ENCODE measurements around the gene IL10RB. TPM values are rescaled to one million over a fixed set of nuclear protein-coding genes. Genes with fewer than 3 reads are reported as not detected.
"Not testable (repeated sequence)": the region's sequence is repeated elsewhere in the genome, so short reads cannot be mapped to it uniquely, and the experiment has no call there.

The IL10RB gene
- total RNA-seq, 2 donors from 2014 or later = 17.0 to 18.9 TPM

DNA sequence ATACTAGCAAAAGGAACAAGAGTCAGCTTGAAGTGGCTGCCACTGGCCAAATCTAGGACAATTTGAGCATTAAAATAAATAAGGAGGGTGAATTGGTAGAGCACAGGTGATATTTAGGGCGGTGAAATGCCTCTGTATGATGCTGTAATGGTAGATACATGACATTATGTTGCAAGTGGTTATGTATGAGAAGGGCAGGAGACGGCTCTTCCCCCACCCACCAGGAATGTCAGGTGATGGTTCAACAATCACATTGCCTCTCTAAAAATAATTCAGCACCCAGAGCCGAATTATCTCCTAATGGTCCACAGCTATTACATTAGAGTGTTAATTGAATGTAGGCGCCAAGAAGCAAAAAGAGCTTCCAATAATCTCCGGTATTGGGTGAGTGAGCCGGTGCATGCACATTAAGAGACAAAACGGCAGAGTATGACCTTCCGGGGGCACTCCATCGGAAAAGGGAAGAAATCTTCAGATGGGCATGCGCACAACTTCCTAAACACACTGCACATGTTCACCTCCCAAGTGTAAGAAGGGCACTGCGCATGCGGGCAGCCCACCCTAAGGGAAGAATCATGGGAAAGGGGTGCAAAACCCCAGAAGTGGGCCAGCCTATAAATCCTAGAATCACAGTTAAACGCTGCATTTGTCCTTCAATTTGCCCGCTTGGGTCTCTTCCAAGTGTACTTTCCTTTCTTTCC, 51.8 kb downstream of the IL10RB start:
- H3K4me1 Mint-ChIP-seq = no peaks in the 10 kb centered on the region
- H3K36me3 Mint-ChIP-seq (ENCODE audit: low read depth) = no peaks in the 10 kb centered on the region
- H3K27me3 Mint-ChIP-seq = no peaks in the 10 kb centered on the region
- H3K9me3 ChIP-seq (ENCODE audit: control insufficient read depth, low read length, poor library complexity, severe bottlenecking) = no peaks in the 10 kb centered on the region
- no peak overlapping the region for H3K27ac Mint-ChIP-seq
- DNase-seq = no peak
- no peak for ATAC-seq
- no peak overlapping the region for H3K4me3 Mint-ChIP-seq

DNA sequence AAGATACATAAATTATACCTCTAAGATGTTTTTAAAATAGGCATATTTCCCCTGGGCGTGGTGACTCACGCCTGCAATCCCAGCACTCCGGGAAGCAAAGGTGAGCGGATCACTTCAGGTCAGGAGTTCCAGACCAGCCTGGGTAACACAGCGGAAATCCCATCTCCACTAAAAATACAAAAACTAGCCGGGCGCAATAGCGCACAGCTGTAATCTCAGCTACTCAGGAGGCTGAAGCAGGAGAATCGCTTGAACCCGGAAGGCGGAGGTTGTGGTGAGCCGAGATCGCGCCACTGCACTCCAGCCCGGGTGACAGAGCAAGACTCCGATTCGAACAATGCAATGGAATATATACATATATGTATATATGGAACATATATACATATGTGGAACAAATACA, 54.8 kb downstream of the IL10RB start:
- H3K27ac Mint-ChIP-seq = peak overlapping the region; percentile 14
- ATAC-seq; H3K4me3 Mint-ChIP-seq; H3K4me1 Mint-ChIP-seq; DNase-seq; H3K36me3 Mint-ChIP-seq (ENCODE audit: low read depth); H3K27me3 Mint-ChIP-seq; H3K9me3 ChIP-seq (ENCODE audit: control insufficient read depth, low read length, poor library complexity, severe bottlenecking): not testable (repeated sequence)

DNA sequence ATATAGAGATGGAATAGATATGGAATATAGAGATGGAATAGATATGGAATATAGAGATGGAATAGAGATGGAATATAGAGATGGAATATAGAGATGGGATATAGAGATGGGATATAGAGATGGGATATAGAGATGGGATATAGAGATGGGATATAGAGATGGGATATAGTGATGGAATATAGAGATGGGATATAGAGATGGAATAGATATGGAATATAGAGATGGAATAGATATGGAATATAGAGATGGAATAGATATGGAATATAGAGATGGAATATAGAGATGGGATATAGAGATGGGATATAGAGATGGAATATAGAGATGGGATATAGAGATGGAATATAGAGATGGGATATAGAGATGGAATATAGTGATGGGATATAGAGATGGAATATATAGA, 57.4 kb downstream of the IL10RB start:
- not testable (repeated sequence) for H3K27ac Mint-ChIP-seq; H3K4me3 Mint-ChIP-seq; DNase-seq; H3K36me3 Mint-ChIP-seq (ENCODE audit: low read depth); H3K9me3 ChIP-seq (ENCODE audit: control insufficient read depth, low read length, poor library complexity, severe bottlenecking); ATAC-seq; H3K27me3 Mint-ChIP-seq
- H3K4me1 Mint-ChIP-seq = peaks cover 11% of the 10 kb centered on the region

DNA sequence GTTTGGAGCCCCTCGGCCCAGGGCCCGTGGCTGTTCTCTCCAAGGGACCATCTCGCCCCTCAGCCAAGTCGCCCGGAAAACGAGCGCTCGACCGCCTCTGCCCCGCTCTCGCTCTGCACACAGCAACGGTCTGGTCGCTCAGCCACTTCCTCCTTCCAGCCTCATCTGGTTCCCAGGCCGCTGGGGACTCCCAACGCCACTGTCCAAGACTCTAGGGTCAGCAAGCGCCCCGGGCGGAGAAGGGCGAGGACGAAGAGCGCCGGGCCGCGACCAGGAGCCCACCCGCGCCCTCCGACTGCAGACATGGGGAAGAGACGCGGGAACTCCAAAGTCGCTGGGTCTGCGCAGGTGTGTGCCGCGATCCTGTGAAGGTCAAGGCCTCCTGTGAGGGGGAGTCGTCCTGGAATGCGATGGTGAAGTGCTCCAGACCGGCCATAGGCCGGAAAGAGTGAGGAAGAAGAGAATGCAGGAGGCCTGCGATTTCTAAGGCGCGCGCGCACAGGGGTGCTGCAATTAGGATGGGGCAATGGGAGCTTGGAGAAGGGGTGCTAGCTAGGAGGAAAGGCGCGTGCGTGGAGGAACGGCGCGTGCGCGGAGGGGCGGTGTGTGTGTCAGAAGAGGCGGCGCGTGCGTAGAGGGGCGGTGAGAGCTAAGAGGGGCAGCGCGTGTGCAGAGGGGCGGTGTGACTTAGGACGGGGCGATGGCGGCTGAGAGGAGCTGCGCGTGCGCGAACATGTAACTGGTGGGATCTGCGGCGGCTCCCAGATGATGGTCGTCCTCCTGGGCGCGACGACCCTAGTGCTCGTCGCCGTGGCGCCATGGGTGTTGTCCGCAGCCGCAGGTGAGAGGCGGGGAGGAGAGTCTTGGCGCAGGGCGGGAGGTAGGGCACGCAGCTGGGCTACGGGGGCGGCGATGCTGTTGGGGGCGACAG, 58.4 kb downstream of the IL10RB start, which contains the start of gene IFNAR1:
Gene IFNAR1, plus strand, starts transcription at position 680 of the 931 bp plus-strand sequence. Its CDS starts 86 bp downstream, at position 766.
- Mint-ChIP-seq H3K36me3 (ENCODE audit: low read depth) (no peaks in the 10 kb centered on the region), H3K27ac (no peak within 1 kb of the TSS), H3K4me3 (no peak within 1 kb of the TSS), H3K4me1 (peaks cover 12% of the 10 kb centered on the region), H3K27me3 (no peaks in the 10 kb centered on the region)
- no peaks in the 10 kb centered on the region for H3K9me3 ChIP-seq (ENCODE audit: control insufficient read depth, low read length, poor library complexity, severe bottlenecking)
- peak; percentile 96 to 99 (median 98) for DNase-seq
- ATAC-seq = peak; percentile 86

DNA sequence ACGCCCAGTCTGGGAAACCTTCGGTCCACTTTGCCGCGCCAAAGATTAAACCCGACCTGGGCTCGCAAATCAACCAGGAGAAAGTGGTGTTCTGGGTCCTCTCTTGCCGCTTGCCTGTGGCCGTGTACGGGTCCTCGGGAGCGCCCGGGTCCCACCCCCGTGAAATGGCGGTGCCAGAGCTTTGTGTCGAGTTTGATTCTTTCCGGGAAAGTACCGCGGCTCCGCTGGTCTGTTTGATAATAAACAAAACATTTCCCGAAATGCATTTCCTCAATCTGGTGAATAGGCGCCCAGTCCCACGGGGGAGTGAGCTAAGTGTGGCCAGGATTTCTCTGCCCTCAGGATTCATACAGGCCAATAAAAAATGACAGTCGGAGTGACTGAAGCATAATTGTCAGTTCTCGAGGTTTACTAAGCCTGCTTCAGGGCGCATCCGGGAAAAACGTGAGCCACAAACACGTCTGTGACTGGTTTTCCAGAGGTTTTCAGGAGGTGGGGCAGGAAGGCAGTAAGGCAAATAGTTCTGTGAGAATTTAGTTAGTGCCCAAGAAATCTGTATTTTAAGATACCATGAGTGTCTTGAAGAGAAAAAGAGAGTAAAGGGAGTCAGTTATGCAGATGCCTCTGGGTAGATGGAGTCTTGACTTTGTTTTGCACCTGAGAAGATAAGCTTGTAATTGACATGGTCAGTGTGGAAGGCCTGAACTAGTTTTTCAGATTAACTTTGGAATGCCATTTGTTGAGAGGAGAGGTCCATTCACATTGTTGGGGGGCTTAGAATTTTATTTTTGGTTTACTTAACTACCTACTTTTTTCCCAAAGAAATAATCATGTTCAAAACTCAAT, 59.3 kb downstream of the IL10RB start:
- Mint-ChIP-seq H3K4me1 (peaks cover 20% of the 10 kb centered on the region), H3K36me3 (ENCODE audit: low read depth) (no peaks in the 10 kb centered on the region), H3K27me3 (no peaks in the 10 kb centered on the region), H3K27ac (no peak overlapping the region), H3K4me3 (no peak overlapping the region)
- ATAC-seq = peak; percentile 76
- DNase-seq = peak; percentile 61 to 76 (median 62)
- H3K9me3 ChIP-seq (ENCODE audit: control insufficient read depth, low read length, poor library complexity, severe bottlenecking) = no peaks in the 10 kb centered on the region

DNA sequence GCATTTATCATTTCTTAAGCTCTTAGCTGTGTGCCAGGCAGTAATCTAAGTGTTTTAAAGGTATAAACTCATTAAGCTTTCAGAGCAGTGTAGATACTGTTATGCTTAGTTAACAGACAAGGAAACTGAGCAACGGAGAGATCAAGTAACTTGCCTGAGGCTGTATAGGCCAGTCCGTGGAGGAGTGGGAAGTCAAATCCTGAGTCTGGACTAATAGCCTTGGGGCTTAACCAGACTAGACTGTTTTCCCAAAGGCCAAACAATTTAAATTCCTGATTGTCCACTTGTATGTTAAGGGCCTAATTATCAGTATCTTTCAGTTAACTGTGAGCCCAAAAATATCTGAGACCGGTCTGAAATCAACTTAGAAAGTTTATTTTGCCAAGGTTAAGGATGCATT, 61.2 kb downstream of the IL10RB start:
- H3K4me1 Mint-ChIP-seq = peaks cover 32% of the 10 kb centered on the region
- H3K9me3 ChIP-seq (ENCODE audit: control insufficient read depth, low read length, poor library complexity, severe bottlenecking) = no peaks in the 10 kb centered on the region
- ATAC-seq (no peak), DNase-seq (no peak)
- H3K27me3 Mint-ChIP-seq = no peaks in the 10 kb centered on the region
- peaks cover 2% of the 10 kb centered on the region for H3K36me3 Mint-ChIP-seq (ENCODE audit: low read depth)
- H3K4me3 Mint-ChIP-seq = peak overlapping the region; percentile 60
- H3K27ac Mint-ChIP-seq = no peak overlapping the region

DNA sequence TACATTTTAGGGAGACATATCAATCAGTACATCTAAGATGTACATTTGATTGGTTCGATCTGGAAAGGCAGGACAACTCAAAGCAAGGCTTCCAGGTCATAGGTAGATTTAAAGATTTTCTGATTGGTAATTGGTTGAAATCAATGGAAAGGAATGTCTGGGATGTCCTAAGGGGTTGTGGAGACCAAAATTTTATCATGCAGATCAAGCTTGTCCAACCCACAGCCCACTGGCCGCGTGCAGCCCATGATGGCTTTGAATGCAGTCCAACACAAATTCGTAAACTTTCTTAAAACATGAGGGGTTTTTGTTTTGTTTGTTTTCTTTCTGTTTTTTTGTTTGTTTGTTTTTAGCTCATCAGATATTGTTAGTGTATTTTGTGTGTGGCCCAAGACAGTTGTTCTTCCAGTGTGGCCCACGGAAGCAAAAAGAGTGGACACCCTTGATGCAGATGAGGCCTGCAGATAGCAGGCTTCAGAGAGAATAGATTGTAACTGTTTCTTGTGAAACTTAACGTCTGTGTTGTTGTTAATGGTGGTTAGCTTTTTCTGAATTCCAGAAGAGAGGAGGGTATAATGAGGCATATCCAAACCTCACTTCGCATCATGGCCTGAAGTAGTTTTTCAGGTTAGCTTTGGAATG, 61.7 kb downstream of the IL10RB start:
- ATAC-seq (no peak), DNase-seq (no peak)
- peaks cover 3% of the 10 kb centered on the region for H3K36me3 Mint-ChIP-seq (ENCODE audit: low read depth)
- H3K4me1 Mint-ChIP-seq = peaks cover 33% of the 10 kb centered on the region
- peak overlapping the region; percentile 77 for H3K27ac Mint-ChIP-seq
- no peaks in the 10 kb centered on the region for H3K9me3 ChIP-seq (ENCODE audit: control insufficient read depth, low read length, poor library complexity, severe bottlenecking)
- H3K27me3 Mint-ChIP-seq = no peaks in the 10 kb centered on the region
- peak overlapping the region; percentile 60 for H3K4me3 Mint-ChIP-seq

DNA sequence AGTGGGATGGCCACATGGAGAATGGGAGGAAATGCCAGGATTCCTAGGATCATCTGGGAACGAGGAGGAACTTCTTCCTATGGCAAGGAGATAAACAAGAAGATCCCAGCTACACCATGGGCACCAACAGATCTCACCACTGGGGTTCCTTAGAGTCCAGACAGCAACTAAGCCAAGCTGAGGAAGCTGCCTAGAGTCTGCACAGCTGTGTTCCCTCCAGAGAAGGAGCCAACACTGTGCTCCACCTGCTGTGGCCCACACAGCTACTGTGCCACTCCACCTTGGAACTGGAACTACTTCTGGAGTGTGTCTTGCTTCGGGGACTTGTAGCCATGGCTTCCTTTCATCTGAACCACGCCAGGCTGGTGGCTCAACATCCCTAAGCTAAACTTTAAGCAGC, 64.6 kb downstream of the IL10RB start:
- Mint-ChIP-seq H3K4me3 (no peak overlapping the region), H3K27ac (peak overlapping the region; percentile 77), H3K4me1 (peaks cover 33% of the 10 kb centered on the region), H3K36me3 (ENCODE audit: low read depth) (peaks cover 6% of the 10 kb centered on the region), H3K27me3 (no peaks in the 10 kb centered on the region)
- DNase-seq (no peak), ATAC-seq (no peak)
- no peaks in the 10 kb centered on the region for H3K9me3 ChIP-seq (ENCODE audit: control insufficient read depth, low read length, poor library complexity, severe bottlenecking)

DNA sequence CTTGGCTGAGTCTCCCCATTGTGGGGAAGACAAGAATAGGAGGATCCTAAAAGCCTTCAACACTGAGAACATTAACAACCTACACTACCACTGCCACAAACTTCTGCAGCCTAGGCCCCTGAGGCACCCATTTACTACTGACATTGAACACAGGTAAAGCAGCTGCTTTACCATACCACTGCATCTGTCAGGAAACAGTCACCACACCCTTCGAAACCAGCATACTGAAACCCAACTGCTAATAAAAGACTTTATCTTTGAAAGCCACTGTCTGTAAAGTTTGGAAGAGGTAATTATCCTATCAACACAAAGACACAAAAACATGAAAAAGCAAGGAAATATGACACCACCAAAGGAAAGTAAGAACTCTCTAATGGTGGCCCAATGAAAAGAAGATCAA, 66.0 kb downstream of the IL10RB start:
- H3K27ac Mint-ChIP-seq = peak overlapping the region; percentile 73
- peak overlapping the region; percentile 54 for H3K4me3 Mint-ChIP-seq
- H3K36me3 Mint-ChIP-seq (ENCODE audit: low read depth) = peaks cover 6% of the 10 kb centered on the region
- H3K27me3 Mint-ChIP-seq = no peaks in the 10 kb centered on the region
- H3K9me3 ChIP-seq (ENCODE audit: control insufficient read depth, low read length, poor library complexity, severe bottlenecking) = no peaks in the 10 kb centered on the region
- DNase-seq (no peak), ATAC-seq (peak; percentile 81)
- H3K4me1 Mint-ChIP-seq = peaks cover 32% of the 10 kb centered on the region

DNA sequence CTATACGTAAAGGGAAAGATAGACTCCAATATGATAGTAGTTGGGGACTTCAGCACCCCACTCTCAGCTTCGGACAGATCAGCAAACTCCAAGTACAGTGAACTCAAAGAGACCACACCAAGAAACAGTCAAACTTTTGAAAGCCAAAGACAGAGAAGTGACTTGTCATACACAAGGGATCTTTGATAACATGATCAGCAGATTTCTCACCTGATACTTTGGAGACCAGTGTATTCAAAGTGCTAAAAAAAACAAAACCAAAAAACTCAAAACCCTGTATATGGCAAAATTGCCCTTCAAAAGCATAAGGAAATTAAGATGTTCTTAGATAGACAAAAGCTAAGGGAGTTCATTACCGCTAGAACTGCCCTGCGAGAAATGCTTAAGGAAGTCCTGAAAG, 68.0 kb downstream of the IL10RB start:
- H3K36me3 Mint-ChIP-seq (ENCODE audit: low read depth) = peaks cover 8% of the 10 kb centered on the region
- ATAC-seq (no peak), DNase-seq (no peak)
- no peak overlapping the region for H3K27ac Mint-ChIP-seq
- no peaks in the 10 kb centered on the region for H3K27me3 Mint-ChIP-seq
- peaks cover 27% of the 10 kb centered on the region for H3K4me1 Mint-ChIP-seq
- H3K4me3 Mint-ChIP-seq = peak overlapping the region; percentile 3
- H3K9me3 ChIP-seq (ENCODE audit: control insufficient read depth, low read length, poor library complexity, severe bottlenecking) = no peaks in the 10 kb centered on the region

DNA sequence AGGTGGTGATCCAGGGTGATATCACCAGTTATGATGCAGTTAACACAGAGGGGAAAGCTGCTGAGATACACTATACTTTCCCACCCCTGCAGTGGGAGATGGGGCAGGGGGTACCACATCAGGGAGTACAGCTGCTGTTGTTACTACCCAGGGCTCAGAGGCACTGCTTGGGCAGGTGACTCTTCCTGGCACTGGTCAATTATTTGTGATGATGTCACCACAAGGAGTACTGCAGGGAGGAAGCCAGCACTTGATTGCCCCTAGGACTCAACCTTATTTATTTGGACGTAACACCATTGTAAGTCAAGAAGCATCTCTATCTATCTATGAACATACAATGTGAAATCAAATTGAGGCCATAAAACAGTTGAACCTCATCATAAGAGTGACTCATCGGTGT, 68.7 kb downstream of the IL10RB start:
- H3K27me3 Mint-ChIP-seq = no peaks in the 10 kb centered on the region
- H3K27ac Mint-ChIP-seq = no peak overlapping the region
- peaks cover 24% of the 10 kb centered on the region for H3K4me1 Mint-ChIP-seq
- no peaks in the 10 kb centered on the region for H3K9me3 ChIP-seq (ENCODE audit: control insufficient read depth, low read length, poor library complexity, severe bottlenecking)
- DNase-seq (no peak), ATAC-seq (no peak)
- H3K4me3 Mint-ChIP-seq = no peak overlapping the region
- peaks cover 8% of the 10 kb centered on the region for H3K36me3 Mint-ChIP-seq (ENCODE audit: low read depth)

DNA sequence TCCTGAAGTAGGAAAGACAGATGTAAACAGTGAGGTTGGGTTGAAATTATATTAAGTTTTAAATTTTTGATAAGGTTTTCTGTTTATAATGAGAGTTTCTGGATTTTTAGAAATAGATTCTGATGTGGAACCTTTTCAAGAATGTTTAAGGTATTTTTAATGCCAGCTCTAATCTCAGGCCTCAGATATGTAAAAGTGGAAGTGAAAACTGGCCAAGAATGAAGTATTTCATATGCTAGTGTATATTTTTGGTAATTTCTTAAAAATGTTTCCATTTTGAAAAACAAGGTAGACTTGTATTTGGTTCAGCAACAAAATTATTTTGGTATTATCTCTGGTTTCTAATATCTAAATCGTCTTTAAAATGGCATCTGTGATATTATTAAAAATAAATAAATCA, 73.0 kb downstream of the IL10RB start:
- ATAC-seq (no peak), DNase-seq (no peak)
- Mint-ChIP-seq H3K27me3 (no peaks in the 10 kb centered on the region), H3K27ac (peak overlapping the region; percentile 67), H3K36me3 (ENCODE audit: low read depth) (peaks cover 6% of the 10 kb centered on the region), H3K4me3 (no peak overlapping the region), H3K4me1 (peaks cover 12% of the 10 kb centered on the region)
- H3K9me3 ChIP-seq (ENCODE audit: control insufficient read depth, low read length, poor library complexity, severe bottlenecking) = no peaks in the 10 kb centered on the region
